ENCODE measurements around the gene C10orf120. TPM values are rescaled to one million over a fixed set of nuclear protein-coding genes. Genes with fewer than 3 reads are reported as not detected.

C10orf120 gene
- total RNA-seq, 4 donors from 2014 or later: not detected

DNA sequence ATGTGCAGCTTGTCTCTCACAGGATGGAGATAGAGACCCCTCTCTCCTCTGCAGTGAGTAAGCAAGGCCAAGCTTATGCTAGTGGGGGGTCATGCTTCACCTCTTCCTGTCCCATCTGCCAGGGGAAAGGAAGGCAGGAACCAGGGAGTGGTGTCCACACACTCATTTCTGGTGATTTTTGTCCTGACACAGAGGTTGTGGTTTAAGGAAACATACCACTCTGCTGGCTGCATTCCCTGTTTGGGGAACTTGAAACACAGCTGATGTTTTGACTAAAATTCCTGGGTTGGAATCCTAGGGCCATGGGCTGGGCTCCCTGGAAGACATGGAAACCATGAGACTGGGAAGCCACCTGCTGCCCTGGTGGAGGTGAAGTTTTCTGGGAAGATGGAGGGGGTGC lies 21.4 kb downstream of the C10orf120 start:
- Histone ChIP-seq H3K36me3 (no peaks in the 10 kb centered on the region), H3K4me3 (no peak overlapping the region), H3K27ac (no peak overlapping the region), H3K9me3 (no peaks in the 10 kb centered on the region), H3K4me1 (no peaks in the 10 kb centered on the region), H3K27me3 (no peaks in the 10 kb centered on the region)
- intact Hi-C loops (cut with DNase I; ENCODE audit: low total_unique reads): no loop called here
- TF ChIP-seq CTCF (IDR thresholded peaks at IDR 0.05) (no peak), POLR2A (IDR thresholded peaks at IDR 0.05) (no peak)
- DNase-seq: no peak

DNA sequence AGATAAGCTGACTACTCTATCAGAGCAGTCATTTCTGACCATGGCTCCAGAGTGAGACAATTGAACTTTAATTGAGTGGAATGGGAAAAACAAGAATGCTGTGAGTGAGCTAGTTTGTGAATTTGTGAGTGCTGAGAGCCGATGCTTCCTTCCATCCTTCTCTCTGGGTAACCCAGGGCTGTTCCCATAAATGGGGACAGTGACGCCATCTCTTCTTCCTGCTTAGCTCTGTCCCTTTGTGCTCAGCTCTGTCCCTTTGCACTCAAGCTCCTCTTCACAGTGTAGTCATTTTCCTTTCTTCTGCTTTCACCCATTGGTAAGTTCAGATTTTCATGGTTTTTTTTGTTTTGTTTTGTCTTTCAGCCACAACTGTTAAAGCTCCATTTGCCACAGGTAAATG lies 24.4 kb downstream of the C10orf120 start:
- H3K27me3 ChIP-seq: no peaks in the 10 kb centered on the region
- no peak overlapping the region for H3K27ac ChIP-seq
- no peak for DNase-seq
- intact Hi-C loops (cut with DNase I; ENCODE audit: low total_unique reads): no loop called here
- no peak overlapping the region for H3K4me3 ChIP-seq
- no peaks in the 10 kb centered on the region for H3K36me3 ChIP-seq
- no peaks in the 10 kb centered on the region for H3K4me1 ChIP-seq
- H3K9me3 ChIP-seq: no peaks in the 10 kb centered on the region
- no peak for TF ChIP-seq CTCF (IDR thresholded peaks at IDR 0.05)
- TF ChIP-seq POLR2A (IDR thresholded peaks at IDR 0.05): no peak

DNA sequence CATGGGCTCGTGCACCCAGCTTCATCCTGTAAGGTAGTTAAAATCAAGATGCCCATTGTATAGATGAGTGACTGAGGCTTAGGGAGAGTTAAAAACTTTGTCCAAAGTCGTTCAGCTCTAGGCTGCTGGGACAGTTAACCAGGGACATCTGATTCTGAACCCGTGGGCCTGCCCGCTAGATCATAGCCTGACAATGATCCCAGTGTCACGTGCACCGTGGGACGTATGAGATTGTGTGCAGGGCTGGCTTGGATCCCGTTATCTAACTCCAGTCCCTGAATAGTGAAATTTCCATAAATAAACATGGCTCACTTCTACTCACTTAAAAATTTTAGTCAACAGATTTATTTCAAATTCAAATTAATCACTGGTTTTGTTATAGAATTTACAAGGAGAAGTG lies 24.9 kb downstream of the C10orf120 start:
- Histone ChIP-seq H3K4me1 (no peaks in the 10 kb centered on the region), H3K27ac (no peak overlapping the region), H3K9me3 (no peaks in the 10 kb centered on the region), H3K27me3 (no peaks in the 10 kb centered on the region), H3K4me3 (no peak overlapping the region), H3K36me3 (no peaks in the 10 kb centered on the region)
- no peak for DNase-seq
- intact Hi-C loops (cut with DNase I; ENCODE audit: low total_unique reads): no loop called here
- no peak for TF ChIP-seq CTCF (IDR thresholded peaks at IDR 0.05)
- TF ChIP-seq POLR2A (IDR thresholded peaks at IDR 0.05): no peak

DNA sequence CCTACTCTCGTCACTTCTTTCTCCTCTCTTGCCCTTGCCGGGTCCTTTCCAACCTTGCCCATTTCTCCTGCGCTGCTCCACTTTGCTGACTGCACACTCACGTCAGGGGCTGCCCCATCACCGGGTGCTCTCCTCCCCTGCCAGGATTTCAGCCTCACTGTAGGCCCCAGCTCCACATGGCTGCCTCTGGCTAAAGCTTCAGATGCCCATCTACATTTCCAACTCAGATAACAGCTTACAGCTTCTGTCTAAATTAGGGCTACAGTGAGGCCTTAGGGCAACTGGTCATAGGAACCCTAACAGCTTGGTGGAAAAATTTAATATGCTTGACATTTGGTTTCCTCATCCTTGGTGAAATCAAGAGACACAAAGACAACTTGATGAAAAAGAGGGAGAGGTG lies 25.9 kb downstream of the C10orf120 start:
- no peak for TF ChIP-seq CTCF (IDR thresholded peaks at IDR 0.05)
- no peak for TF ChIP-seq POLR2A (IDR thresholded peaks at IDR 0.05)
- intact Hi-C loops (cut with DNase I; ENCODE audit: low total_unique reads): no loop called here
- Histone ChIP-seq H3K4me3 (no peak overlapping the region), H3K27ac (no peak overlapping the region), H3K27me3 (no peaks in the 10 kb centered on the region), H3K36me3 (no peaks in the 10 kb centered on the region), H3K4me1 (no peaks in the 10 kb centered on the region), H3K9me3 (no peaks in the 10 kb centered on the region)
- DNase-seq: no peak

- Histone ChIP-seq H3K27ac (no peak overlapping the region), H3K9me3 (no peaks in the 10 kb centered on the region), H3K27me3 (no peaks in the 10 kb centered on the region), H3K36me3 (no peaks in the 10 kb centered on the region), H3K4me3 (no peak overlapping the region), H3K4me1 (no peaks in the 10 kb centered on the region)
- intact Hi-C loops (cut with DNase I; ENCODE audit: low total_unique reads): no loop called here
- no peak for TF ChIP-seq CTCF (IDR thresholded peaks at IDR 0.05)
- TF ChIP-seq POLR2A (IDR thresholded peaks at IDR 0.05): no peak
- no peak for DNase-seq
Measured at GRCh38 chr10:122673269-122673668, 26.4 kb downstream of the C10orf120 start.

Data from uterus (tissue), 4 donors.